ENCODE data around the gene TMEM176A. TPM values are rescaled to one million over a fixed set of nuclear protein-coding genes. Genes with fewer than 3 reads are reported as not detected.

TMEM176A gene
- total and polyA plus RNA-seq, 2 experiments from 2014 or later: 0.34 TPM; not detected in 1

- TF ChIP-seq REST (IDR thresholded peaks at IDR 0.05; ENCODE audit: unreplicated experiment): no peak
Observed at GRCh38 chr7:150803161-150803860, 2.7 kb downstream of the TMEM176A start (continued).

DNA sequence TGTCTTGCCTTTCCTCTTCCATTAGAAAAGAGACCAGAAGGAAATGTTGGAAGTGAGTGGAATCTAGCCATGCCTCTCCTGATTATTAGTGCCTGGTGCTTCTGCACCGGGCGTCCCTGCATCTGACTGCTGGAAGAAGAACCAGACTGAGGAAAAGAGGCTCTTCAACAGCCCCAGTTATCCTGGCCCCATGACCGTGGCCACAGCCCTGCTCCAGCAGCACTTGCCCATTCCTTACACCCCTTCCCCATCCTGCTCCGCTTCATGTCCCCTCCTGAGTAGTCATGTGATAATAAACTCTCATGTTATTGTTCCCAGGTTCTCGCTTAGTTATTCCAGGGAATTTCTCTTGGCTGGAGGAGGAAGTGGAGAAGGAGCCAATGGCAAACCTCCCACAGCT lies 4.2 kb downstream of the TMEM176A start:
- Mint-ChIP-seq H3K27ac (no peak overlapping the region), H3K27me3 (ENCODE audit: insufficient read depth, low read depth, poor library complexity) (peaks cover 25% of the 10 kb centered on the region), H3K36me3 (ENCODE audit: low read depth) (peaks cover 10% of the 10 kb centered on the region; the same call in 2 of the 3 replicates), H3K4me1 (peaks cover 8% of the 10 kb centered on the region; the same call in 2 of the 3 replicates), H3K4me3 (no peak overlapping the region), H3K9me3 (peaks cover 17% of the 10 kb centered on the region)
- no peak for DNase-seq (ENCODE audit: low spot score)
- Histone ChIP-seq H3K4me3 (no peak overlapping the region), H3K27me3 (ENCODE audit: insufficient read depth) (peaks cover 44% of the 10 kb centered on the region), H3K36me3 (ENCODE audit: insufficient read depth) (no peaks in the 10 kb centered on the region), H3K4me1 (ENCODE audit: insufficient read depth) (no peaks in the 10 kb centered on the region), H3K27ac (ENCODE audit: low read depth) (no peak overlapping the region), H3K4me2 (no peak overlapping the region), H3K79me2 (replicated peaks; ENCODE audit: insufficient read depth) (no peaks in the 10 kb centered on the region), H2AFZ (no peak overlapping the region), H3K9me2 (ENCODE audit: insufficient read depth) (no peaks in the 10 kb centered on the region), H4K20me1 (replicated peaks; ENCODE audit: insufficient read depth) (peaks cover 3% of the 10 kb centered on the region; the same call in 1 of the 2 replicates), H3F3A (replicated peaks; ENCODE audit: low read depth) (no peaks in the 10 kb centered on the region)
- TF ChIP-seq, protein P1, sequence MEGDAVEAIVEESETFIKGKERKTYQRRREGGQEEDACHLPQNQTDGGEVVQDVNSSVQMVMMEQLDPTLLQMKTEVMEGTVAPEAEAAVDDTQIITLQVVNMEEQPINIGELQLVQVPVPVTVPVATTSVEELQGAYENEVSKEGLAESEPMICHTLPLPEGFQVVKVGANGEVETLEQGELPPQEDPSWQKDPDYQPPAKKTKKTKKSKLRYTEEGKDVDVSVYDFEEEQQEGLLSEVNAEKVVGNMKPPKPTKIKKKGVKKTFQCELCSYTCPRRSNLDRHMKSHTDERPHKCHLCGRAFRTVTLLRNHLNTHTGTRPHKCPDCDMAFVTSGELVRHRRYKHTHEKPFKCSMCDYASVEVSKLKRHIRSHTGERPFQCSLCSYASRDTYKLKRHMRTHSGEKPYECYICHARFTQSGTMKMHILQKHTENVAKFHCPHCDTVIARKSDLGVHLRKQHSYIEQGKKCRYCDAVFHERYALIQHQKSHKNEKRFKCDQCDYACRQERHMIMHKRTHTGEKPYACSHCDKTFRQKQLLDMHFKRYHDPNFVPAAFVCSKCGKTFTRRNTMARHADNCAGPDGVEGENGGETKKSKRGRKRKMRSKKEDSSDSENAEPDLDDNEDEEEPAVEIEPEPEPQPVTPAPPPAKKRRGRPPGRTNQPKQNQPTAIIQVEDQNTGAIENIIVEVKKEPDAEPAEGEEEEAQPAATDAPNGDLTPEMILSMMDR (conservative IDR thresholded peaks at IDR 0.05; ENCODE audit: low read depth in 2 of 2): no peak
- no peak for TF ChIP-seq ZNF114 (CRISPR knock-in tag; IDR thresholded peaks at IDR 0.05)
- TF ChIP-seq STAT1 (IDR thresholded peaks at IDR 0.05; ENCODE audit: unreplicated experiment): no peak
- TF ChIP-seq ZNF462 (CRISPR knock-in tag; IDR thresholded peaks at IDR 0.05): no peak
- TF ChIP-seq JUNB (IDR thresholded peaks at IDR 0.05; ENCODE audit: unreplicated experiment): no peak
- no peak for TF ChIP-seq NANOG (IDR thresholded peaks at IDR 0.05; ENCODE audit: borderline replicate concordance)
- no peak for TF ChIP-seq EZH2 (IDR thresholded peaks at IDR 0.05; ENCODE audit: low read depth, unreplicated experiment)
- TF ChIP-seq ZNF331 (CRISPR knock-in tag; IDR thresholded peaks at IDR 0.05; ENCODE audit: low read depth): no peak
- TF ChIP-seq POLR2AphosphoS5 (IDR thresholded peaks at IDR 0.05; ENCODE audit: low read depth): no peak
- no peak for ATAC-seq
